Dendritic cell treated with granulocyte-macrophage colony-stimulating factor and Interleukin-4, amounts not matched to agents 40 ng/mL and 50 ng/mL, for 4 days (primary cell): ENCODE results near the gene GRB2.

Experiments used
- H3K27ac Mint-ChIP-seq: one replicate; pipeline ENCODE4 v1.8.0; 2022; ENCODE audit warnings: mild to moderate bottlenecking, mixed read lengths
- H3K27me3 Mint-ChIP-seq: one replicate; pipeline ENCODE4 v1.8.0; 2022; ENCODE audit warnings: mild to moderate bottlenecking, mixed read lengths
- H3K36me3 Mint-ChIP-seq: one replicate; pipeline ENCODE4 v1.8.0; 2022; ENCODE audit warnings: low read depth, mixed read lengths
- H3K4me1 Mint-ChIP-seq: one replicate; pipeline ENCODE4 v1.8.0; 2022; ENCODE audit warnings: low read depth, mixed read lengths
- H3K4me3 Mint-ChIP-seq: one replicate; pipeline ENCODE4 v1.8.0; 2022; ENCODE audit warnings: mild to moderate bottlenecking, moderate library complexity, mixed read lengths
- H3K9me3 Mint-ChIP-seq: one replicate; pipeline ENCODE4 v1.8.0; 2022; ENCODE audit warnings: mixed read lengths
- intact Hi-C: fragments of 100-400 bp; cut with micrococcal nuclease; formaldehyde crosslinking; loops from one replicate; pipeline ENCODE4 v1.15.0; 2022

GRB2 gene

GRCh38 chr17:75345514-75346167, 59.8 kb downstream of the GRB2 start:
- Mint-ChIP-seq H3K4me3 (peak overlapping the region; percentile 50), H3K9me3 (no peaks in the 10 kb centered on the region), H3K27me3 (no peaks in the 10 kb centered on the region), H3K27ac (peak overlapping the region; percentile 54), H3K4me1 (peaks cover 89% of the 10 kb centered on the region), H3K36me3 (peaks cover 41% of the 10 kb centered on the region)
- intact Hi-C loops, result no loop called here

- H3K27ac Mint-ChIP-seq, result peak overlapping the region; percentile 54
Measured at GRCh38 chr17:75344666-75345065, 60.8 kb downstream of the GRB2 start.

GRCh38 chr17:75342996-75343395, 62.5 kb downstream of the GRB2 start:
- intact Hi-C loops, result no loop called here
- no peaks in the 10 kb centered on the region for H3K27me3 Mint-ChIP-seq

More at GRCh38 chr17:75344666-75345065, 60.8 kb downstream of the GRB2 start:
- H3K27me3 Mint-ChIP-seq, result no peaks in the 10 kb centered on the region
- H3K4me1 Mint-ChIP-seq, result peaks cover 85% of the 10 kb centered on the region
- intact Hi-C loops, result no loop called here
- H3K4me3 Mint-ChIP-seq, result no peak overlapping the region
- no peaks in the 10 kb centered on the region for H3K9me3 Mint-ChIP-seq
- H3K36me3 Mint-ChIP-seq, result peaks cover 40% of the 10 kb centered on the region

GRCh38 chr17:75341784-75342486, 63.5 kb downstream of the GRB2 start:
- peaks cover 37% of the 10 kb centered on the region for H3K36me3 Mint-ChIP-seq
- peak overlapping the region; percentile 73 for H3K27ac Mint-ChIP-seq
- no peaks in the 10 kb centered on the region for H3K27me3 Mint-ChIP-seq
- intact Hi-C loops, result no loop called here
- no peak overlapping the region for H3K4me3 Mint-ChIP-seq
- no peaks in the 10 kb centered on the region for H3K9me3 Mint-ChIP-seq
- peaks cover 74% of the 10 kb centered on the region for H3K4me1 Mint-ChIP-seq

More at GRCh38 chr17:75342996-75343395, 62.5 kb downstream of the GRB2 start:
- peaks cover 37% of the 10 kb centered on the region for H3K36me3 Mint-ChIP-seq
- H3K9me3 Mint-ChIP-seq, result no peaks in the 10 kb centered on the region
- H3K4me3 Mint-ChIP-seq, result no peak overlapping the region
- peak overlapping the region; percentile 73 for H3K27ac Mint-ChIP-seq
- H3K4me1 Mint-ChIP-seq, result peaks cover 79% of the 10 kb centered on the region

- H3K27ac Mint-ChIP-seq, result no peak overlapping the region
- no peak overlapping the region for H3K4me3 Mint-ChIP-seq
- H3K4me1 Mint-ChIP-seq, result peaks cover 61% of the 10 kb centered on the region
- intact Hi-C loops, result no loop called here
- H3K9me3 Mint-ChIP-seq, result no peaks in the 10 kb centered on the region
- no peaks in the 10 kb centered on the region for H3K27me3 Mint-ChIP-seq
- peaks cover 31% of the 10 kb centered on the region for H3K36me3 Mint-ChIP-seq
Measured at GRCh38 chr17:75340631-75341030, 64.8 kb downstream of the GRB2 start.

- H3K27me3 Mint-ChIP-seq, result no peaks in the 10 kb centered on the region
- peaks cover 59% of the 10 kb centered on the region for H3K4me1 Mint-ChIP-seq
- H3K4me3 Mint-ChIP-seq, result no peak overlapping the region
- peaks cover 33% of the 10 kb centered on the region for H3K36me3 Mint-ChIP-seq
- peak overlapping the region; percentile 65 for H3K27ac Mint-ChIP-seq
- no peaks in the 10 kb centered on the region for H3K9me3 Mint-ChIP-seq
- intact Hi-C loops, result no loop called here
Measured at GRCh38 chr17:75339971-75340370, 65.5 kb downstream of the GRB2 start.

GRCh38 chr17:75338335-75338734, 67.1 kb downstream of the GRB2 start:
- intact Hi-C loops, result no loop called here
- Mint-ChIP-seq H3K9me3 (no peaks in the 10 kb centered on the region), H3K4me1 (peaks cover 57% of the 10 kb centered on the region), H3K36me3 (peaks cover 34% of the 10 kb centered on the region), H3K4me3 (peak overlapping the region; percentile 59), H3K27ac (peak overlapping the region; percentile 65), H3K27me3 (no peaks in the 10 kb centered on the region)

- H3K27ac Mint-ChIP-seq, result no peak overlapping the region
- H3K4me1 Mint-ChIP-seq, result peaks cover 53% of the 10 kb centered on the region
- H3K9me3 Mint-ChIP-seq, result no peaks in the 10 kb centered on the region
- H3K4me3 Mint-ChIP-seq, result no peak overlapping the region
- H3K36me3 Mint-ChIP-seq, result peaks cover 45% of the 10 kb centered on the region
- no peaks in the 10 kb centered on the region for H3K27me3 Mint-ChIP-seq
- intact Hi-C loops, result no loop called here
Measured at GRCh38 chr17:75335315-75335714, 70.2 kb downstream of the GRB2 start.

- Mint-ChIP-seq H3K4me3 (no peak overlapping the region), H3K36me3 (peaks cover 46% of the 10 kb centered on the region), H3K9me3 (no peaks in the 10 kb centered on the region), H3K4me1 (peaks cover 53% of the 10 kb centered on the region), H3K27me3 (no peaks in the 10 kb centered on the region), H3K27ac (no peak overlapping the region)
- intact Hi-C loops, result no loop called here
Measured at GRCh38 chr17:75334723-75335122, 70.8 kb downstream of the GRB2 start.

GRCh38 chr17:75331671-75332070, 73.8 kb downstream of the GRB2 start:
- Mint-ChIP-seq H3K4me1 (peaks cover 60% of the 10 kb centered on the region), H3K27ac (no peak overlapping the region), H3K9me3 (no peaks in the 10 kb centered on the region), H3K36me3 (peaks cover 70% of the 10 kb centered on the region), H3K27me3 (no peaks in the 10 kb centered on the region), H3K4me3 (no peak overlapping the region)
- intact Hi-C loops, result no loop called here

- intact Hi-C loops, result no loop called here
- Mint-ChIP-seq H3K27me3 (no peaks in the 10 kb centered on the region), H3K36me3 (peaks cover 87% of the 10 kb centered on the region), H3K4me3 (no peak overlapping the region), H3K4me1 (peaks cover 61% of the 10 kb centered on the region), H3K9me3 (no peaks in the 10 kb centered on the region), H3K27ac (peak overlapping the region; percentile 78)
Measured at GRCh38 chr17:75327757-75328156, 77.7 kb downstream of the GRB2 start.

GRCh38 chr17:75326226-75326848, 79.1 kb downstream of the GRB2 start:
- H3K27ac Mint-ChIP-seq, result peak overlapping the region; percentile 78
- H3K4me1 Mint-ChIP-seq, result peaks cover 54% of the 10 kb centered on the region
- intact Hi-C loops, result no loop called here
- no peaks in the 10 kb centered on the region for H3K9me3 Mint-ChIP-seq
- no peaks in the 10 kb centered on the region for H3K27me3 Mint-ChIP-seq
- peaks cover 87% of the 10 kb centered on the region for H3K36me3 Mint-ChIP-seq
- peak overlapping the region; percentile 46 for H3K4me3 Mint-ChIP-seq

- Mint-ChIP-seq H3K36me3 (peaks cover 87% of the 10 kb centered on the region), H3K27ac (peak overlapping the region; percentile 78), H3K27me3 (no peaks in the 10 kb centered on the region), H3K4me1 (peaks cover 49% of the 10 kb centered on the region), H3K4me3 (peak overlapping the region; percentile 46), H3K9me3 (no peaks in the 10 kb centered on the region)
- intact Hi-C loops, result no loop called here
Measured at GRCh38 chr17:75325827-75326225, 79.7 kb downstream of the GRB2 start.

GRCh38 chr17:75325348-75325747, 80.1 kb downstream of the GRB2 start:
- Mint-ChIP-seq H3K4me1 (peaks cover 44% of the 10 kb centered on the region), H3K4me3 (peak overlapping the region; percentile 30), H3K36me3 (peaks cover 87% of the 10 kb centered on the region), H3K9me3 (no peaks in the 10 kb centered on the region), H3K27me3 (no peaks in the 10 kb centered on the region), H3K27ac (peak overlapping the region; percentile 78)
- intact Hi-C loops, result no loop called here
